C4-2B (cell line): Measurements from ENCODE around the gene SLC39A5.
"Not testable (repeated sequence)": the region's sequence is repeated elsewhere in the genome, so short reads cannot be mapped to it uniquely, and the experiment has no call there.

ENCODE experiments used
- CTCF ChIP-seq: fragments of 450-650 bp; conservative IDR thresholded peaks from 2 replicates; pipeline ENCODE4 v1.5.1; 2017; ENCODE audit warnings: mild to moderate bottlenecking
- ZFX ChIP-seq: fragments of 450-650 bp; IDR thresholded peaks from 2 replicates; pipeline ENCODE4 v1.6.1; 2017

GRCh38 chr12:56196818-56197550 lies 32.9 kb upstream of the SLC39A5 start:
- TF ChIP-seq CTCF, ZFX: not testable (repeated sequence)
